ENCODE measurements around the gene XAGE1A.
"Not testable (repeated sequence)": the region's sequence is repeated elsewhere in the genome, so short reads cannot be mapped to it uniquely, and the experiment has no call there.

The XAGE1A gene

DNA sequence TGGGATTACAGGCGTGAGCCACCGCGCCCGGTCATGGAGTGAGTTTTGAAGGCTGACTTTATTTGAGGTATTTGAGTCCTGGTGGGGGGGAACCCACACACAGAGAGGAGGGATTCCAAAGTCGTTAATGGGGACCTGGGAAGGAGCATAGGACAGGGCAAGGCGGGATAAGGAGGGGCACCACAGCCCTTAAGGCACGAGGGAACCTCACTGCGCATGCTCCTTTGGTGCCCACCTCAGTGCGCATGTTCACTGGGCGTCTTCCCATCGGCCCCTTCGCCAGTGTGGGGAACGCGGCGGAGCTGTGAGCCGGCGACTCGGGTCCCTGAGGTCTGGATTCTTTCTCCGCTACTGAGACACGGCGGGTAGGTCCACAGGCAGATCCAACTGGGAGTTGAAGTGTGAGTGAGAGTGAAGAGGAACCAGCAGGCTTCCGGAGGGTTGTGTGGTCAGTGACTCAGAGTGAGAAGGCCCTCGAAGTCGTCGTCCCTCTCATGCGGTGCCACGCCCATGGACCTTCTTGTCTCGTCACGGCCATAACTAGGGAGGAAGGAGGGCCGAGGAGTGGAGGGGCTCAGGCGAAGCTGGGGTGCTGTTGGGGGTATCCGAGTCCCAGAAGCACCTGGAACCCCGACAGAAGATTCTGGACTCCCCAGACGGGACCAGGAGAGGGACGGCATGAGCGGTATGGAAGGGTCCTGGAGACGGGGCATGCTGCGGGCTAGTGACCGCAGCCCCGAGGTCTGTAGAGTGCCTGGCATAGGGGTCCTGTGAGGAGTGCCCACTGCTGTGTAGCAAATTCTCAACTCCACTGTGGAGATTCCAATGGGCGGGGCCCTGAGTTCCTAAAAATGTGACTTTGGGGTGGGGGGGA, at the start of gene XAGE1A:
Gene XAGE1A (plus strand): TSS at position 264 of the 874 bp plus-strand sequence. CDS start 1,554 bp downstream, outside the sequence.
- not testable (repeated sequence) for DNase-seq

- DNase-seq = not testable (repeated sequence)
Observed at GRCh38 chrX:52452031-52452430, 43.6 kb upstream of the XAGE1A start.

DNA sequence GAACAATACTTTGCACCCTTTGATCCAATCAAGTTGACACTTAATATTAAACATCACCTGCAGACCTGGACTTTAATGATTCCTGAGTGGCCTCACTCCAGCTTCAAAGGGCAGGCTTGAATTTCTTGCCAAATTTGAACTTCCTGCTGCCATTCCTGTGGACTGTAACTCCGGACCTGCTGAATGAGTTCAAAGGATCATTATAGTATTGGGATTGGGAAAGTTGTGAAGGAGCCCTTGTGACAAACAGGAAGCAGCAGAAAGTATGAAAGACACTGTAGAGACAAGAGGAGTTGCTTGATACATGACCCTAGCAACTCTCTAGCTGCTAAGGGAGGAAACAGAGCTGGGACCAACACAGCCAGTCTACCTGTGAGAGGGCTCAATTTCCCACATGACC, 24.3 kb upstream of the XAGE1A start:
- not testable (repeated sequence) for DNase-seq

DNA sequence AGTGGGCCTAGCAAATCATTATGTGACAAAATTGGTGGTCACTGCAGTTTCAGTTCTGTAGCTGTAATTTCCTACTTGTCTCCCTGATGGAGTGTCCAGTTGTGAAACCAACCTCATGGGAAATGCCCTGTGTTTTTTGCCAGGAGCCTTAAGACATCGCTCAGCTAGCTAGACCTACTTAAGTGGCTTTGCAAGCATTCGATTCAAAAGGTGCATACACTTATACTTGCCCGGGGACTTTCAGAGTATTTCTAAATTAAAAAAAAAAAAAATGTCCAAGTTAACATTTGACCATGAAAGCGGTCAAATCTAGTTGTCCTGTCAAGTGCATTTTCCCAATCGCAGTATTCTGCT, 788 bp downstream of the XAGE1A start:
- DNase-seq = not testable (repeated sequence)

DNA sequence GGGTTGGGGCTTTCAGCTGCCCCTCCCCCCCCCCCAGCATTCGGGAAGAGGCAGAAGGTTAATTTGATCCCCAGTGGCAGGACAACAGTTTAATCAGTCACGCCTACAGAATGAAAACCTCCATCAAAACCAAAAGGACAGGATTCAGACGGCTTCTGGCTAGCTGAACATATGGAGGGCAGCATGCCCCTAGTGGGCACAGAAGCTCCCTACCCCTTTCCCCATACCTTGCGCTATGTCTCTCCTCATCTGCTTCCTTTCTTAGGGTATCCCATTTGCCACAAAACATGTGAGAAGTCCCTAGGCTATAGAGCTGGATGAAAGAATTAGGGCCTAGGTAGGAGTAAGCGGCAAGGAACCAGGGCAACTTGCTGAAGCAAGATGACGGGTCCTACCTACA, 5.8 kb downstream of the XAGE1A start:
- DNase-seq = not testable (repeated sequence)

DNA sequence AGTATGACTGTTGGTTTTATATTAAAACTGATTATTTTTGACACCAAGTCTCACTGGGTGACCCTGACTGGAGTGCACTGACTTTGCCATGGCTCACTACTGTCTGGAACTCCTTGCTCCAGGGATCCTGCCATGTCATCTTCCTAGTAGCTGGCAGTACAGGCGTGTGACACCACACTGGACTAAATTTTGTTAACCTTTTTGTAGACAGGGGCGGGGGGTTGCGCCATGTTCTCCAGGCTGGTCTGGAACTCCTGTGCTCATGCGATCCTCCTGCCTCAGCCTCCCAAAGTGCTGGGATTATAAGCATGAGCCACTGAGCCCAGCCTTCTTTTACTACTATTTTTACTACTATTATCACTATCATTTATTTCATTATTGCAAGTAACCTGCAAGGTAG, 8.9 kb downstream of the XAGE1A start:
- no peak for DNase-seq

DNA sequence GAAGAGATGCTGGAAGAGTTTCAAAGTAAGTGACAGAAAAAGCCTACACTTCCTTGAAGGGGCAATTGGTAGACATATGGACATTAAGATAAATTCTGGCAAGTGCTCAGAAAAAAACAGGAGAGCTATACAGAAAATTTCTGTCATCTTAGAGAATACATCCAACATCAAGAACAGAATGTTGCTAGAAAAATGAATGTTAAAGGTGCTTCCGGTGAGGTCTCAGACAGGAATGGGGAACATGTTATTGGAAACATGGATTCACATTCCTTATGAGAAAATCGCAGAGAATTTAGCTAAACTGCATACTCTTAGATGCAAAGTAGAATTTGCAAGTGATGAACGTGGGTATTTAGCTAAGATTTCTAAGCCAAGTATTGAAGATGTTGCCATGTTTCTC, 11.7 kb downstream of the XAGE1A start:
- no peak for DNase-seq

DNA sequence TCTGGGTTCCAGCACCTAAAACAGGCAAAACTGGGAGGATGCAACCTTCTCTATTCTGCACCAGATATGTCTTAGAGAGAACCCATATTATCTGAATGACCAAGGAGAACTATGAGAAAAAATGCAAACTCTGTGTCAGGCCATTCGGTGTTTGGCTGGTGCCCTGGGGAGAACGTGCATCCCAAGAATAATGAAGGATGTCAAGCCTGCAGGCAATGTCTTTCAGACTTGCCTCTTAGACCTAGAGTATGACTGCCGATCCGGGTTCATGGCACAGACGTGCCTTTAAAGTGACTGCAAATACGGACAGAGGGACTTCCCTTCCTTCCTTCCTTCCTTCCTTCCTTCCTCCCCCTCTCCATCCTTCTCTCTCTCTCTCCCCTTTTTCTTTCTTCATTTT, 14.3 kb downstream of the XAGE1A start:
- DNase-seq = no peak

DNA sequence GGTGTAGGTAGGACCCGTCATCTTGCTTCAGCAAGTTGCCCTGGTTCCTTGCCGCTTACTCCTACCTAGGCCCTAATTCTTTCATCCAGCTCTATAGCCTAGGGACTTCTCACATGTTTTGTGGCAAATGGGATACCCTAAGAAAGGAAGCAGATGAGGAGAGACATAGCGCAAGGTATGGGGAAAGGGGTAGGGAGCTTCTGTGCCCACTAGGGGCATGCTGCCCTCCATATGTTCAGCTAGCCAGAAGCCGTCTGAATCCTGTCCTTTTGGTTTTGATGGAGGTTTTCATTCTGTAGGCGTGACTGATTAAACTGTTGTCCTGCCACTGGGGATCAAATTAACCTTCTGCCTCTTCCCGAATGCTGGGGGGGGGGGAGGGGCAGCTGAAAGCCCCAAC, 15.5 kb downstream of the XAGE1A start:
- DNase-seq = not testable (repeated sequence)

DNA sequence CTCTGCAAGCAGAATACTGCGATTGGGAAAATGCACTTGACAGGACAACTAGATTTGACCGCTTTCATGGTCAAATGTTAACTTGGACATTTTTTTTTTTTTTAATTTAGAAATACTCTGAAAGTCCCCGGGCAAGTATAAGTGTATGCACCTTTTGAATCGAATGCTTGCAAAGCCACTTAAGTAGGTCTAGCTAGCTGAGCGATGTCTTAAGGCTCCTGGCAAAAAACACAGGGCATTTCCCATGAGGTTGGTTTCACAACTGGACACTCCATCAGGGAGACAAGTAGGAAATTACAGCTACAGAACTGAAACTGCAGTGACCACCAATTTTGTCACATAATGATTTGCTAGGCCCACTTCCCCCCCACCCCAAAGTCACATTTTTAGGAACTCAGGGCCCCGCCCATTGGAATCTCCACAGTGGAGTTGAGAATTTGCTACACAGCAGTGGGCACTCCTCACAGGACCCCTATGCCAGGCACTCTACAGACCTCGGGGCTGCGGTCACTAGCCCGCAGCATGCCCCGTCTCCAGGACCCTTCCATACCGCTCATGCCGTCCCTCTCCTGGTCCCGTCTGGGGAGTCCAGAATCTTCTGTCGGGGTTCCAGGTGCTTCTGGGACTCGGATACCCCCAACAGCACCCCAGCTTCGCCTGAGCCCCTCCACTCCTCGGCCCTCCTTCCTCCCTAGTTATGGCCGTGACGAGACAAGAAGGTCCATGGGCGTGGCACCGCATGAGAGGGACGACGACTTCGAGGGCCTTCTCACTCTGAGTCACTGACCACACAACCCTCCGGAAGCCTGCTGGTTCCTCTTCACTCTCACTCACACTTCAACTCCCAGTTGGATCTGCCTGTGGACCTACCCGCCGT, 20.7 kb downstream of the XAGE1A start:
- DNase-seq = not testable (repeated sequence)

GRCh38 chrX:52516987-52517325, 21.3 kb downstream of the XAGE1A start, which contains the start of gene XAGE1B:
Gene XAGE1B, minus strand, starts transcription at chrX:52517063. Its CDS starts 1,536 bp downstream, at chrX:52515527.
- not testable (repeated sequence) for DNase-seq

DNA sequence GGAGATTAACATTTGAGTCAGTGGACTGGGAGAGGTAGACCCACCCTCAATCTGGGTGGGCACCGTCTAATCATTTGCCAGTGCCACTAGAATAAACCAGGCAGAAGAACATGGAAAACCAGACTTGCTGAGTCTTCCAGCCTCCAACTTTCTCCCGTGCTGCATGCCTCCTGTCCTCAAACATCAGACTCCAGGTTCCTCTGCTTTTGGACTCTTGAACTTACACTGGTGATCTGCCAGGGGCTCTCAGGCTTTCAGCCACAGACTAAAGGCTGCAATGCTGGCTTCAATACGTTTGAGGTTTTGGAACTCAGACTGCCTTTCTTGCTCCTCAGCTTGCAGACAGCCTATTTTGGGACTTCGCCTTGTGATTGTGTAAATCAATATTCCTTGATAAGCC, 45.4 kb downstream of the XAGE1A start:
- DNase-seq = not testable (repeated sequence)

GRCh38 chrX:52542311-52542710, 46.7 kb downstream of the XAGE1A start:
- DNase-seq = no peak

- DNase-seq = no peak
Observed at GRCh38 chrX:52544147-52544840, 48.7 kb downstream of the XAGE1A start.

- DNase-seq = not testable (repeated sequence)
Observed at GRCh38 chrX:52548769-52549168, 53.2 kb downstream of the XAGE1A start.

Data from activated gamma-delta T cell treated with Interleukin-2 at 50 U/mL for 16 hours (primary cell).